NCI-H187 (cell line): Measurements from ENCODE around the gene RAB35.

Experiments used
- DNase-seq, 2 experiments: peaks; one replicate each; lab custom pipeline; 2025; lab: John Stamatoyannopoulos, UW

Gene RAB35

DNA sequence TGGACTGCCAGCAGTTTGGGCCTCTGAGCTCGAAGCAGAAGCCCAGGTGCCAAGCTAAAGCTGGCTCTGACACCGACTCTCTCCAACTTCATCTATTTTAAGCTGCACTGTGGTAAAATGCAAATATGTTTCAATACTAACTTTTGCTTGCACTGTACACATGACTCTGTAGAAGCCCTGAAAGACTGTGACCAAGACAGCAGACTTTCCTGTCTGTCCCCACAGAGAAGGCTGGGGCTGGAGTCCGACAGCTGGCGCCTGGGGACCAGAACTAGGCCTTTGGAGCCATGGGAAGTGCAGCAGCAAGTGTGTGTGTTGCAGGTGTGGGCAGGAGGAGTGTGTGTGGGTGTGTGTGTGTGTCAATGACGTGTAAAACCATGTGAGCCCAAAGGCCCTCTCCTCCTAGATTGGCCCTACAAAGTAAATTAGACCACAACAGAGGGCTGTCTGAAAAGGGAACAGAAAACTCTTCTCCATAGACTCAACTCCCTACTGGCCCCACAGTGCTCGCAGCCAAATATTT lies 16.4 kb upstream of the RAB35 start:
- no peak for DNase-seq

DNA sequence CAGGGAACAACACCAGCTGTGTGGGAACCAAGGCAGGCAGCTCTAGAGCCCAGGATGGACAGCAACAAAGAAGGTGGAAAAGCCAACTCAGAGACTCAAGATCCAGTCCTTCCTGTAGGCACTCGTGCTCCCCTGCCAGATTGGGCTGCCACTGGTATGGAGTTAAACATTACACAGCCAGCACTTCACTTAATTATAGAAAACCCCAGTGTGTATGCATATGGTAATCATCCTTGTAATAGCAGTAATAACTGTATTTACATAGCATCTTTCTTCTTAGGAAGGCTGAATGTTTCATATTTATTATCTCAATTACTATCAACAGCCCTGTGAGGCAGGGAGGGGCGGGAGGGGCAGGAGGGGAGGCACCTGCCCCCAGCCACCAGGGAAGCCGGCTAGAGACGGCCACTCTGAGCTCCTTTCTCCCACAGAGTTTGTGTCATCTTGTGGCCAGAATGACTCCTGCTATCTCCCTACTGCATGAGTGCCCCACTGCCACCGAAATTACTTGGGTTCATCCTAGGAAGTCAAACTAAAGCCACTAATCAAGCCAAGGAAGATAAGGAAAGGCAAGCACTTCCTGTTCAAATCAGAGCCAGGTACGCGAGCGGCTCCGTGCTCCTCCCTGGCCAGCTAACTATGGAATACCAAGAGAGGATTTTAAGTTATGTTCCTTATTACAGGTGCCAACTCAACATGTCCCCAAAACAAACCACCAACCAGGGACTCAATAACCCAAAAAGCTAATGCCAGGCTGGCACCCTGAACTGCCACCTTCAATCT lies 15.7 kb upstream of the RAB35 start:
- DNase-seq, result no peak

DNA sequence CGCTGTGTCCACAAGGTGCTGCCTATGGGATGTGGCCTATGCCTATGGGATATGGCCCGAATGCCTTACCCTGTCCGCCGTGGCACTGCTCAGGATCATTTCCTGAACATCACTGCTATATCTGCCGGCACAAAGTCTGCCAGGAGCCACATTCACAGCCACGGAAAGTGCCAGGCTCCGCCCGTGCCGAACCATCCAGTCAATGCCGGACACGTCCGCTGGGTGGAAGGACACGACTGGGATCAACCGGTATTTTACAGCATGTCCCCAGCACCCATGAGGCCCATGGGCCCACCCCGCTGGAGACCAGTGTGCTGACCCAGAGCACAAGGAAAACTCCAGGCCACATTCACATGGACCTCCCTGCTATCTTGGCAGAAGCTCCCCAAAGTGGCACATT lies 14.6 kb upstream of the RAB35 start:
- no peak for DNase-seq

DNA sequence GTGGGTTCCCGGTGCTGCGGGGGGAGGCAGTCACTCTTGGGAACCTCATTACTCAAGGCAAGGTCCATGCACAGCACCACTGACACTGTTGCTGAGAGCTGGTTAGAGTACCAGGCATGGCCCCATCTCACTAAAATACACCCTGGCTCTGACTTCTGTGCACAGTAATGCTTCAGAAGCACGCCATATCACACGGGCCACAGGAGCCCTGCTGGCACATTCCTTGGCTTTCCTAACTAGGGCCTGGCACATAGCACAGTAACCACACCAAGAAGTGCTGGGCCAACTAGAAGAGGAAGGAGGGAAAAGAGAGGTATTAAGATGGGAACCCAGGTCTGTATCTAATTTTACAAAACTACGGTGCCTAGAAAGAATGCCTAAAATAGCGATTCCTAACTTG lies 13.5 kb upstream of the RAB35 start:
- DNase-seq, result no peak

DNA sequence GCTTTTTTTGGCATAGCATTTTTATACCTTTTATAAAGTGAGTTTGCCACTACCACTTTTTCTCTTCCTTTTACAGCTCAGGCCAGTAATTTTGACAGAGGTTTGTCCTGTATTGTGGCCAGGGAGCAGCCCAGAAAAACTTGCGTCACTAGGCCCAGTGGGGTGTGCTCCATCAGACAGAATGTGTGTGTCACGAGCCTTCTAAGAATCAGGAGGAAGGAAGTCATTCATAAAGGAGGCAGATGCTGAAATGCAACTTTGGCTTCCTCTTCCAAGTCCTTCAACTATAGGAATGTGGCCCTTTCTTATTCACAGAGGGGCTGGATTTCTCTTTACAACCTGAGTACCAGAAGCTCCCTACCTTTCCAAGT lies 10.1 kb upstream of the RAB35 start:
- DNase-seq, result no peak

DNA sequence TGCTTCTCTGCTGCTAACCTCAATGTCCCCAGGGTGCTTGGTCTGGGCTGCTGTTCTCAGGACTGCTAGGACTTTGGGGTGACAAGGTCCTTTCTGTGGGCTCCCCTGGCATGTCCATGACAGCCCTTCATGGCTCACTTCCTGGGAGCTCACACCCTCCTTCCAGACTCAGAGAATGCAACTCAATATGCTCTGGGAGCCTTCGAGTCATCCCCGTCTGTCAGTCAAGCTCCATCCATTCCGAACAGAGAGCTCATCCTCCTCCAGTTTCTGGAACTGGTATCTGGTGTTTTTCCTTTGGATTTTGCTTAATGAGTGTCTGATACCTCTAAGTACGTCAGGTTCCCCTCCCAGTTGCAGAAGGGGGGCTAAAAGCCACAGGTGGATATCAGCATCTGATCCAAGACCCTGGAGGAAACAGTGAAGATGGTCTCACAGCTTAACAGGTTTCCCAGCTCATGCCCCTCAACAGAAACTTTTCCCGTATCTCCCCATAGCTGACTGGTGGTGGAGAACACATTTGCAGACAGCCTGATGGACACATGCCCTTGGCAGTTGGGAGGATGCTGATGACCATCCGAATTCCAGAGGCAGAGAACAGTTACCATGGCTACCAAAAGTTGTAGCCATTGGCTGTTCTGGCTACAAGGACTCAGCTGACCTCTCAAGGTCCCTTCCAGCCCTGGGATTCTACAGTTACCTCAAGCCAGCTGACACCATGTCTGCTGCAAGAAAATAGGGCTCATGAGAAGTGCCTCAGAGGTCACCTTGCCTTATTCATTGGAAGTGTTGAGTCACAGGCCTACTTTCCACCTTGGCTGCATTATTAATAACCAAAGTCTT lies 9.5 kb upstream of the RAB35 start:
- DNase-seq, result no peak

DNA sequence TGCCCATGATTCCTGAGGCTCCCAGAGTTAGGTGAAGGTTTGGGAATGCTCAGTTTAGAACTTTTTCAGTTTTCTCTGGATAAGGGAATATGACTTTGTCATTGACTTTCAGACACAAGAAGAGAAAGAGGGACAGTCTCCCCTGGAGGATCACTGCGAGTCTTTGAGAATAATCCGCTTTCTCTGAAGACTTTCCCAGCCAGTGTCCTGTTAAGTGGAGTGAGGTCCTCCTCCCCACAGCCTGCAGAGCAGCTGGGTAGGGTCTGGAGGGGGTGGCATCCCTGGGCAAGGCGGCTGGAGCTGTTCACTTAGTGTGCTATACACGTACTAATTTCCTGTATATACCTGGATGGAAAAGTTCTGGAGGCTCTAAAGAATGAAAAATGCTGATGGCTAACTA lies 8.5 kb upstream of the RAB35 start:
- no peak for DNase-seq

DNA sequence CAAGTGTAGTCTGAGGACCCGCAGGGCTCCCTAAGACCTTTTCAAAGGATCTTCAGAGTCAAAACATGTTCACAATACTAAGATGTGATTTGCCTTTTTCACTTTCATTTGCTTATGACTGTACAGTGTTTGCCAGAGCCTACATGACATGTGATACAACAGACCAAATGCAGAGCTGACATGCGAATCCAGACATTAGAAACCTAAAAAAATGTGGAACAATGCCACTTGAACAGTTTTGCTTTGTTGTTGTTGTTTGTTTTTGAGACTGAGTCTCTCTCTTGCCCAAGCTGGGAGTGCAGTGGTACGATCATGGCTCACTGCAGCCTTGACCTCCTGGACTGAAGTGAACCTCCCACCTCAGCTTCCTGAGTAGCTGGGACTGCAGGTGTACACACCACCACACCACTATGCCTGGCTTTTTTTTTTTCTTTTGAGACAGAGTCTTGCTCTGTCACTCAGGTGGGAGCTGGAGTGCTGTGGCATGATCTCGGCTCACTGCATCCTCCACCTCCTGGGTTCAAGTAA lies 5.3 kb upstream of the RAB35 start:
- no peak for DNase-seq

DNA sequence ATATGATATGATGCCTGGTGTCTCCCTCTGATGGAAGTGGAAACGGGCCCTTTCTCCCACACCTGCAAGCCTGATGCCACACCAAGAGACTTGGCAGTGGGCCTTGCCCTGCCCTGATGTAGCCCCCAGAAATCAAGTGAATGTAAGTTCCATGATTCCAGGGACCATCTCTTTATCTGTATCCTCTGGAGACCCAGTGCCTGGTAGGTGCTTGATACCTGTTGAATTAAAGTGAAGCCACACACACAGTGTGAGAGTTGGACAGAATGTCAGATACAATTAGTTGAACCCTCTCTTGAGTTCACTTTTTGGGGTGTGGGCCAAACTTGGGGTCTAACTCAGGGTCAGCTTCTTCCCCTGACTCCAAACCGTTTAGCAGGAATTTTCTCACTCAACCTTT lies 4.8 kb upstream of the RAB35 start:
- no peak for DNase-seq

DNA sequence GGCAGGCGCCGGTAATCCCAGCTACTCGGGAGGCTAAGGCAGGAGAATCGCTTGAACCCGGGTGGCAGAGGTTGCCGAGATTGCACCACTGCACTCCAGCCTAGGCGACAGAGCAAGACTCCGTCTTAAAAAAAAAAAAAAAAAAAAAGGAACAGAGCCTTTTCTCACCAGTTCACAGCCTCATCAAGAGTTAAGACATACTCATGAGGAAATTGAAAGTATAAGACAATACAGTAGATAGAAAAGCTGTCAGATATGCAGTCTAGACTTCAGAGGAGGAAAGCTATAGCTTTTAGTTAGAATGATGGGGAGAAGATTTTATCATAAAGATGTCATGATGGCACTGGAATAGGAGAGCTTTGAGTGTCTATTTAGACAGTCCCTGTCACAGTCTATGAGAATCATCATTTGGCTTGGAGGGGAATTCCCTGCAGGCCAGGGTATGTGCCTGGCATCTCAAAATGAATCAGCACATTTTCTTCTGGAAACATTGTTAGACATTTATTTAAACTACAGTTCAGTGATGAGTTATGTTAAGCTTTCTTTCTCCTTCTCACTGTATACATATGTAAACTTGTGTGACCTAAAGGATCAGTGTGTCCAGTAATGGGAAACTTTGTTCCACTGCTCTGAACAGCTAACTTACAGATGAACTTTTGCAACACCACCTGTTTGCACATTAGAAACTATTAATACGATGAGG lies 2.9 kb upstream of the RAB35 start:
- DNase-seq, result no peak

DNA sequence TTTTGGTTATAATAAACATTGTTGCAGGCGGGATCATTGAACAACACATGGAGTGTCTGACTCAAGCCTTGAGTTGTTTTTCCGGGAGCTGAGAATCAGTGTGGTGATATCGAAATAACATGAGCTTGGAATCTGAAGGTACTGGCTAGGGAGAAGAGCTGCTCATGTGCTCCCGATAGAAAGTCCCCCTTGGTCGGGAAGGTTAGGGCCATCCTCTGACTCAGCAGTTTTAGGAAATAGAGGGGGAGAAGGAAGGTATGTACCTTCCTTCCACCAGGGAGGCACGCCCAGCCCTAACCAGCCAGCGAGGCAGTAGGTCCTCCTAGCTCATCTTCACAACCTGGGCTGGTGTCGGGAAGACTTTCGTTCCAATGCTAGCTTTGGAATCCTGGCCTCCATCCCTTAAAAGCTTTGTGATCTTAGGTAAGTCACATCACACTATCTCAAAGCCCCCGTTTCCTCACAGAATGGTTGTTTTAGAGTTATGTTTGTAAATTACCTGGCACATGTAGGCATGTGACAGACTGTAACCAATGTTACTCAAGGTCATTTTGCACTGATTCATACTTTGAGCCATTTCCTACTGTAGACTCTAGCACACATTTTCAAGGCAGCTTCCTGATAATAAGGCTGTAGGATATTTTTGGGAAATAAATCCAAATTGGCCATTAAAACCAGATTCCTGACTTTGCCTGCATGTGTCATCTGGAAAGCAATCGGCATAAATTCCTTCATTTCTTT lies 1.9 kb upstream of the RAB35 start:
- no peak for DNase-seq

DNA sequence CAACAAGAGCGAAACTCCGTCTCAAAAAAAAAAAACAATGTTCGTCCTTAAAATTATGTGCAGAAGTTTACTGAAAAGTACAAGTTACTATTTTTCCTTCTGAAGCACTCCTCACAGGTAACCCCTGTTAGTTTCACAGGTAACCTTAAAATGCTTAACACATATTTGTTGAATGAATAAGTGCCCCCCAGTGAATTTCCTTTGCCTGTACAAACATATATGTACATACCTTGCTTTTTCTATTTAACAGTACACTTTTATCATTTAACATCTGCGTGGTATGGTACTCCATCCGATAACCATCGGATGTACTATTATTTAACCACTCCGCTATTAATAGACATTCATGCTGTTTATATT lies 1.4 kb upstream of the RAB35 start:
- DNase-seq, result no peak

DNA sequence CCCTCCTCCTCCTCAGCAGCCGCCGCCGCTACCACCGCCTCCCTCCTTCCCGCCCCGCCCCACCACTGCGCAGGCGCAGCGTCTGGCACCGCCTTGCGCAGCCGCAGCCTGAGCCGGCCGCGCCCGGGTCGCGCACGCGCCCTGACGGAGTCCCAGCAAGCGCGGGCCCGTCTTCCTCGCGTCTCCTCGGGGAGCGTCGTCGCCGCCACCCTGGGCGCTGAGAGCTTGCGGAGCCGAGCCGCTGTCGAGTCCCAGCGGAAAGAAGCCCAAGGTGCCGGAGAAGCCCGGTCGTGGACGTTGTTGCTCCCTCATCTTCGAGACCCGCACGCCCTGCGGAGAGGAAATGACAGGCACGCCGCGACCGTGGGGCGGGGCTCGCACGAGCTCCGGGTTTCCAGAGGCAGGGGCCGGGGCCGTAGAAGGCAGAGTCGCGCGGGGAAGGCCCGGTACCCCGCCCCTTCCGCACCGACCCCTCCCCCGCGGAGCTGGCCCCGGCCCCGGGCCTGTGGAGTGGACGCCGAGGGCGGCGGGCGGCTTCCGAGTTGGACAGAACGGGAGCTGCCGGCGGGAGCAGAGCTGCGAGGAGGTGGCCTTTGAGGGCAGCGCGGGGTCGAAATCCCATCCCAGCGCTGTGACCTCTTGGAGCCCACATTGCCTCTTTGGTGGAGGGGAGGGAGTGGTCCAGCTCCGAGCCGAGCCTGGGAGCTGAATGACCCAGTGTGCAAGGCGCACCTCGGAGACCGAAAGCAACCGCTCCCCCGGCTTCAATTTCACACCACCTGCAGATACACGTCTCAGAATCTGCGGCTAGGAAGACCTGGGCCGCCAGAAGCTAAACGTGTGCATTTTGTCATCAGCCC lies 469 bp upstream of the RAB35 start:
- peak; percentile 92 to 97 for DNase-seq

DNA sequence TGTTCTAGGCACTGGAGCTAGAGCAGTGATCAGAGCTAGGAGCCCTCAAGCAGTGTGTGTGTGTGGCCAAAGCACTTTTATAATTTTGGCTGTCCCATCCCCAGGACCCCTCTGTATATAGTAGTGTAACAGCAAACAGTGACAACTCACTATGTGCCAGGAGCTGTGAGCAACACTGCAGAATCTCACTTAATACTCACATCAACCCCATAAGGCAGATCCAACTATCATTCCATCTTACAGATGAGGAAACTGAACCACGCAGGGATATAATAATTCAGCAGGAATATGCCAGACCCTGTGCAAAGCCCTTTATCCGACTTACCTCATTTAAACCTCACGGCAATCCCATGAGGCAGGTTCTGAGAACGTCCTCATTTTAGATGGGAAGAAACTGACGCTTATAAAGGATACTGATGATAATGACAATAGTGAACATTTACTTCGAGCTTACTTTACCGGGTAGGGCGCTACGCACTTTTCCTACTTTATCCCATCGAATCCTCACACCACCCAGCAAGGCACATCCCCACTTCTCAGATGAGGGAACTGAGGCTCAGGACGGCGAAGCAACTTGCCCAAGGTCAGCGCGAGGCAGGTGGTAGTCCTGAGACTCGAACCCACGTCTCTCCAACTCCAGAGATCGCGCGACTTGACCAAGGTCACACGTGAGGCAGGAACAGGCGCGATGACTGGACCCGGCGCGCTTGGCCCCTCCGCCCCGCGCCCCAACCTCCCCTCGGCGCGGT lies 687 bp downstream of the RAB35 start:
- DNase-seq, result no peak

DNA sequence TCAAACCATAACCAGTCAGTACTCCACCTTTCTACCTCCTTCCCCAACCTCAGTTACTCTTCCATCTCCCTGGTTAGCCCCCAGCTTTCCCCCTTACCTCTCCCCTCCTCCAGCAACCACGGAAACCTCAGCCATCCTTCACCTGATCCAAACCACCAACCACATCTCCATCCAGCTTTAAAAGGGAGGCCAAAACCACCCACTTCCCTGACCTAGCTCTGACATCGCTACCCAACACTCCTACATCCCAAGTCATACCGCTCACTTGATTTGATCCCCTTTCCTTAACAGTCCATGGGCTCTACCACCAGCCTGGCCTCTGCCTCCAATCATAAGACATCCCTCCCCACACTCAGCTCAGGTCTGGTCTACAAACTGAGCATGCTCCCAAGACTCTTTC lies 1.5 kb downstream of the RAB35 start:
- DNase-seq, result no peak

DNA sequence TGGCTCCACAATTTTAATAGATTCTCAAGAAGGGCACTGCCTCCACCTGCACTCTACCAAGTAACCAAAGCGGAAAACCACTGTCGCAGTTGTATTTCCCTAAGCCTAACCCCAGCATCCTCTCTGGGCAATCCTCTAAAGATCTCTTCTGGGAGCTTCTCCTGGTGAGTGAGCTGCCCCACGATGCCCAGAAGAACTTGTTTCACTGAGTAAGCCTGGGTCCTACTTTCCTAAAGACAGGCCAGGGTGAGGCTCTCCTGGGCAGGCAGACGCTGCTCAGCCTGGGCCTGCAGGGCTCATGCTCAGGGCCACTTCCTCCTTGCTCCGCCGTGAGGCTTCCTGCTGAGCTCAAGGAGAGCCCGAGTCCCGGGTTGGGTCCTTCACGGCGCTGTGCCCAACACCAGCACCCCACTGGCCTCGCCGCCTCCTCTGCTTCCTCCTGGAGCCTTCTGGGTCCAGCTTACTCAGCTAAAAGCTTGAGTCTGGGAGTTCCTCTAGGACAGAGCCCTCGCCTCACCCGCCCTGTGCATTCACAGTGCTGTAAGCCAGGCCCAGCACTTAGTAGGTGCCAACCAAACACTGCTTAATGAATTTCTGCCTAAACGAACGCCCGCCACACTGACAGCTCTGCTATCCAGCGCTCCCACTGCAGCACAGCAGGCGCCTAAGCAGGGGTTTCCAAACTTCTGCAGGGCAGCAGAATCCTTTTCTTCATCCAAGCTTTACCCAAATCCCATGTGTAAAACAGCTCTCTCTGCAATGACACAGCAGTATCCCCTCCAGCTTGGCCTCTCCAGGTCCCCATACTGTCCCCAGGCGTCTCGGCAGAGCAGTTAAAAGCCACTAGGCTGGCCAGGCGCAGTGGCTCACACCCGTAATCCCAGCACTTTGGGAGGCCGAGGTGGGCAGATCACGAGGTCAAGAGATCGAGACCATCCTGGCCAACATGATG lies 5.7 kb downstream of the RAB35 start:
- no peak for DNase-seq

DNA sequence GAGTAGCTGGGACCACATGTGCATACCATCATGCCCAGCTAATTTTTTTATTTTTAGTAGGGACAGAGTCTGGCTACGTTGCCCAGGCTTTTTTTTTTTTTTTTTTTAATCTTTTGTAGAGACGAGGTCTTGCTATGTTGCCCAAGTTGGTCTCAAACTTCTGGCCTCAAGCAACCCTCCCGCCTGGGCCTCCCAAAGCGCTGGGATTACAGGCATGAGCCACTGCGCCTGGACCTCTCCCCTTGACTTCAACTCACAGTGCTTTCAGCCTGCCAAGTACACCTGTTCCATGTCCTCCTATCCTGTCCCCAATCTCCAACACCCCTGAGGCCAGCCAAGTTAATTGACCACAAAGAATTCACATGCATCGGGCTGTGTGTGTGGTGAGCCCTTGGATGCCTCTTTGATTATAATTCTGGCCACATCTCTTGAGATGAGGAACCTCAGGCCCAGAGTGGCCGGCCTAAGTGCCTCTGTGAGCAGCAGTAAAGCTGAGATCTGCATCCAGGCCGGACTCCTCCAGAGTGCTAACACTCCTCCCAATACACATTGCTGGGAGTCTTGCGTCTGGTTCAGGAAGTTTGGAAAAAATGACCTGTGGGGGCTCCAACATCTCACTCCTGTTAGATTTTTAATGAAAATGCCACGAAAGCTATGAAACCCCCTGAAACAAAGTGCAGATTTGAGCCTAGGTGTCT lies 6.8 kb downstream of the RAB35 start:
- no peak for DNase-seq

DNA sequence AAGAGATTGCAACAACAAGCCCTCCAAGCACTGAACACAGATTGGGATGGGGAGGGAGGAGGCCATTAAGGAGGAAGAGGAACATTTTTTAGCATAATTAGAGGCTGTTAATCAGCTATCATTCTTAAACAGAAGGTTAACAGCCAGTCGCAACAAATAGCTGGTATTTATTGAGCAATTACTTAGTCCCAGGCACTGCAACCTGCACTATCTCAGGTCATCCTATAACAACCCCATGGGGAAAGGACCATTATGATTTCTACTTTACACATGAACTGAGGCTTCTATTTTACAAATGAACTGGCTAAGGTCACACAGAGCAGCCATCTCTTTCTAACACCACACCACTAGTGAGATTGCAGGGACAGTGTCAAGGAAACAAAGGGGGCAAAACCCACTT lies 10.4 kb downstream of the RAB35 start:
- no peak for DNase-seq
